ENCODE measurements around the gene SLC35F1. TPM values are rescaled to one million over a fixed set of nuclear protein-coding genes. Genes with fewer than 3 reads are reported as not detected.

Gene SLC35F1
- total and polyA plus RNA-seq, 8 donors: under 0.01 to 6.8 (median 0.38) TPM; not detected in 2

DNA sequence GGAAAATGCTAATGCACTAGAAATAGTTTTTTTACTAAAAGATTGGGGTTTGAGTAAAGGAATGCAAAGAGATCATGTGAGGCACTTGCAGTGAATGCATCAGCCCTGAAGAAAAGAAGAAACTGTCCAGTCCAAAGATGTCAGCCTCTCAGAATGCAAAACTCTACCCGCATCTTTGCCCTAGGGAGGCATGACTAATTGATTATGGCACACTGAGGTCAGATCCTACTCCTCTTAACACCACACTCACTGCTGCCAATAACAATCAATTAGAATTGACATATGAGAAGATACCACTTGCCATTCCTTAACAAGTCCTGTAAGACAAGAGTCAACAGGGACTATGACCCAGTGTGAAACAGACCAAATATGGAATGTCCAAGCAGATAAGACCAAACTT is 378.7 kb downstream of the SLC35F1 start:
- WGBS, 5 donors: 70 to 93% (median 86%) methylated on average over 1 of the region's 1 CpG
- no peak overlapping the region for H3K27ac ChIP-seq
- intact Hi-C loops (cut with DNase I; ENCODE audit: low total_unique reads): loop anchor here (10.0 kb wide), 2 partner anchors 219 to 819 kb away; no protein-coding TSS in a partner anchor
- no peaks in the 10 kb centered on the region for H3K27me3 ChIP-seq
- no peak for TF ChIP-seq EP300 (IDR thresholded peaks at IDR 0.05)
- TF ChIP-seq, protein P1, sequence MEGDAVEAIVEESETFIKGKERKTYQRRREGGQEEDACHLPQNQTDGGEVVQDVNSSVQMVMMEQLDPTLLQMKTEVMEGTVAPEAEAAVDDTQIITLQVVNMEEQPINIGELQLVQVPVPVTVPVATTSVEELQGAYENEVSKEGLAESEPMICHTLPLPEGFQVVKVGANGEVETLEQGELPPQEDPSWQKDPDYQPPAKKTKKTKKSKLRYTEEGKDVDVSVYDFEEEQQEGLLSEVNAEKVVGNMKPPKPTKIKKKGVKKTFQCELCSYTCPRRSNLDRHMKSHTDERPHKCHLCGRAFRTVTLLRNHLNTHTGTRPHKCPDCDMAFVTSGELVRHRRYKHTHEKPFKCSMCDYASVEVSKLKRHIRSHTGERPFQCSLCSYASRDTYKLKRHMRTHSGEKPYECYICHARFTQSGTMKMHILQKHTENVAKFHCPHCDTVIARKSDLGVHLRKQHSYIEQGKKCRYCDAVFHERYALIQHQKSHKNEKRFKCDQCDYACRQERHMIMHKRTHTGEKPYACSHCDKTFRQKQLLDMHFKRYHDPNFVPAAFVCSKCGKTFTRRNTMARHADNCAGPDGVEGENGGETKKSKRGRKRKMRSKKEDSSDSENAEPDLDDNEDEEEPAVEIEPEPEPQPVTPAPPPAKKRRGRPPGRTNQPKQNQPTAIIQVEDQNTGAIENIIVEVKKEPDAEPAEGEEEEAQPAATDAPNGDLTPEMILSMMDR (IDR thresholded peaks at IDR 0.05): no peak
- TF ChIP-seq POLR2A (IDR thresholded peaks at IDR 0.05): no peak
- TF ChIP-seq POLR2AphosphoS5 (IDR thresholded peaks at IDR 0.05): no peak
- H3K36me3 ChIP-seq: no peaks in the 10 kb centered on the region
- H3K9me3 ChIP-seq: no peaks in the 10 kb centered on the region
- H3K4me3 ChIP-seq: no peak overlapping the region
- no peak for DNase-seq
- H3K4me1 ChIP-seq: peaks cover 0 to 9% (median 3%) of the 10 kb centered on the region in 4 donors

- no peak overlapping the region for H3K4me3 ChIP-seq
- no peak for DNase-seq
- H3K9me3 ChIP-seq: no peaks in the 10 kb centered on the region
- intact Hi-C loops (cut with DNase I; ENCODE audit: low total_unique reads): loop anchor here (10.0 kb wide), 2 partner anchors 216 to 816 kb away; no protein-coding TSS in a partner anchor
- peaks cover 0 to 11% (median 7%) of the 10 kb centered on the region in 4 donors for H3K4me1 ChIP-seq
- H3K36me3 ChIP-seq: no peaks in the 10 kb centered on the region
- H3K27me3 ChIP-seq: no peaks in the 10 kb centered on the region
- 36 to 72% (median 48%) methylated on average over 2 of the region's 2 CpGs for WGBS, 5 donors
- TF ChIP-seq EP300 (IDR thresholded peaks at IDR 0.05) (no peak), POLR2AphosphoS5 (IDR thresholded peaks at IDR 0.05) (no peak), POLR2A (IDR thresholded peaks at IDR 0.05) (no peak)
- TF ChIP-seq, protein P1 (IDR thresholded peaks at IDR 0.05): no peak
- no peak overlapping the region for H3K27ac ChIP-seq
These were observed 381.5 kb downstream of the SLC35F1 start for GRCh38 chr6:118288355-118289124.

- Histone ChIP-seq H3K27ac (peak overlapping the region in 1 of 5 donors; percentile 26), H3K4me3 (no peak overlapping the region), H3K27me3 (no peaks in the 10 kb centered on the region), H3K9me3 (no peaks in the 10 kb centered on the region), H3K36me3 (no peaks in the 10 kb centered on the region), H3K4me1 (peaks cover 0 to 28% (median 12%) of the 10 kb centered on the region in 4 donors)
- 48 to 85% (median 78%) methylated on average over 4 of the region's 4 CpGs for WGBS, 5 donors
- peak in 1 of 2 donors; percentile 55 for DNase-seq
- no peak for TF ChIP-seq POLR2AphosphoS5 (IDR thresholded peaks at IDR 0.05)
- TF ChIP-seq POLR2A (IDR thresholded peaks at IDR 0.05): no peak
- intact Hi-C loops (cut with DNase I; ENCODE audit: low total_unique reads): no loop called here
These were observed 385.5 kb downstream of the SLC35F1 start for GRCh38 chr6:118292558-118292957.

- intact Hi-C loops (cut with DNase I; ENCODE audit: low total_unique reads): no loop called here
- Histone ChIP-seq H3K27ac (no peak overlapping the region), H3K36me3 (no peaks in the 10 kb centered on the region), H3K4me1 (peaks cover 0 to 28% (median 12%) of the 10 kb centered on the region in 4 donors), H3K27me3 (no peaks in the 10 kb centered on the region), H3K9me3 (no peaks in the 10 kb centered on the region), H3K4me3 (no peak overlapping the region)
- TF ChIP-seq POLR2AphosphoS5 (IDR thresholded peaks at IDR 0.05) (no peak), POLR2A (IDR thresholded peaks at IDR 0.05) (no peak), EP300 (IDR thresholded peaks at IDR 0.05) (no peak)
- TF ChIP-seq, protein P1 (IDR thresholded peaks at IDR 0.05): no peak
- 88 to 100% (median 94%) methylated on average over 1 of the region's 1 CpG for WGBS, 5 donors
- no peak for DNase-seq
These were observed 387.8 kb downstream of the SLC35F1 start for GRCh38 chr6:118294906-118295305.

DNA sequence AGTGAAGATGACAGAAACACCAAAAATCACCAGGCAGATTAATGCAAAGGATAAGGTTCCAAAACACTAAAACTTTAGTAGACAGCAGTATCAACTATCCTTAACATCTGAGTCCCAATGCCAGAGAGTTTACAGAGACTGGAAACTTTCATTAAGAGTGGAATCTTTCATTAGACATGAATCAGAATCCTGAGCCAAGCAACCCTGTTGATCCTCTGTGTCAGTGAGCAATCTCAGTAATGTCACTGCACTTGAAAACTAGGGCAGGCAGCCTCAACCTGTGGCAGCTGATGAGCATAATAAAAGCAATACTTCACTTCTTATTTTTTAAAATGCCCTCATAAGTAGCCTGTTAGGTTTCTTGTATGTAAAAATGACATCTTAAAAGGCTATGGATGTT is 388.3 kb downstream of the SLC35F1 start:
- no peak for TF ChIP-seq EP300 (IDR thresholded peaks at IDR 0.05)
- no peak for TF ChIP-seq POLR2AphosphoS5 (IDR thresholded peaks at IDR 0.05)
- TF ChIP-seq POLR2A (IDR thresholded peaks at IDR 0.05): no peak
- TF ChIP-seq, protein P1 (IDR thresholded peaks at IDR 0.05): no peak
- Histone ChIP-seq H3K36me3 (no peaks in the 10 kb centered on the region), H3K4me1 (peaks cover 0 to 28% (median 12%) of the 10 kb centered on the region in 4 donors), H3K9me3 (no peaks in the 10 kb centered on the region), H3K27me3 (no peaks in the 10 kb centered on the region), H3K27ac (peak overlapping the region in 1 of 5 donors; percentile 5), H3K4me3 (no peak overlapping the region)
- intact Hi-C loops (cut with DNase I; ENCODE audit: low total_unique reads): no loop called here
- DNase-seq: no peak
